WTC11 (cell line): ENCODE data around the gene RAPGEF2. TPM values are rescaled to one million over a fixed set of nuclear protein-coding genes. Genes with fewer than 3 reads are reported as not detected.
"Not testable (repeated sequence)": the region's sequence is repeated elsewhere in the genome, so short reads cannot be mapped to it uniquely, and the experiment has no call there.

Experiments used
- ATAC-seq: fragments of 200-7000 bp; cut with Tn5 transposase; 2 replicates; pipeline ENCODE4 v1.10.0; 2021; ENCODE audit warnings: mild to moderate bottlenecking, moderate library complexity
- CTCF ChIA-PET: fragments of 300-600 bp; sonication (Branson Sonifier 250); formaldehyde crosslinking; loops from one replicate; lab custom pipeline; 2021; ENCODE audit warnings: antibody characterized with exemption; lab: Charles Lee
- POLR2A ChIA-PET: fragments of 350-600 bp; sonication (Branson Sonifier 250); formaldehyde crosslinking; loops from one replicate; lab custom pipeline; 2021; ENCODE audit warnings: antibody characterized with exemption; lab: Charles Lee
- DNase-seq: peaks from one replicate; pipeline ENCODE4 v3.0.0; 2021; ENCODE audit warnings: low spot score
- H3K27ac Mint-ChIP-seq: 2 replicates; pipeline ENCODE4 v1.8.0; 2021; ENCODE audit warnings: mixed read lengths
- H3K27me3 Mint-ChIP-seq: 2 replicates; pipeline ENCODE4 v1.8.0; 2021; ENCODE audit warnings: low read depth, mild to moderate bottlenecking, moderate library complexity, mixed read lengths
- H3K36me3 Mint-ChIP-seq: 2 replicates; pipeline ENCODE4 v1.8.0; 2021; ENCODE audit warnings: mixed read lengths
- H3K4me1 Mint-ChIP-seq: 2 replicates; pipeline ENCODE4 v1.8.0; 2022; ENCODE audit warnings: mixed read lengths
- H3K4me3 Mint-ChIP-seq: 2 replicates; pipeline ENCODE4 v1.8.0; 2021; ENCODE audit warnings: mild to moderate bottlenecking, moderate library complexity, mixed read lengths
- H3K9me3 Mint-ChIP-seq: 2 replicates; pipeline ENCODE4 v1.8.0; 2021; ENCODE audit warnings: mixed read lengths
- ATF1 ChIP-seq: sonication (generic); formaldehyde crosslinking; IDR thresholded peaks from 2 replicates; pipeline ENCODE4 v1.8.1; 2023; ENCODE audit warnings: mild to moderate bottlenecking, moderate library complexity, missing genetic modification reagents
- E2F5 ChIP-seq: sonication (generic); formaldehyde crosslinking; IDR thresholded peaks from 2 replicates; pipeline ENCODE4 v1.8.1; 2022; ENCODE audit warnings: mild to moderate bottlenecking, moderate library complexity, missing genetic modification reagents
- EMX1 ChIP-seq: fragments of 250-450 bp; sonication (Bioruptor Pico); IDR thresholded peaks from 2 replicates; pipeline ENCODE4 v1.8.0; 2021; ENCODE audit warnings: mild to moderate bottlenecking
- ETV6 ChIP-seq: sonication (generic); formaldehyde crosslinking; IDR thresholded peaks from 2 replicates; pipeline ENCODE4 v1.8.1; 2022; ENCODE audit warnings: mild to moderate bottlenecking, missing genetic modification reagents
- FOXJ3 ChIP-seq: sonication (generic); formaldehyde crosslinking; IDR thresholded peaks from 2 replicates; pipeline ENCODE4 v1.9.0; 2021; ENCODE audit warnings: missing genetic modification reagents, mild to moderate bottlenecking, borderline replicate concordance
- FOXK1 ChIP-seq: sonication (generic); formaldehyde crosslinking; IDR thresholded peaks from 2 replicates; pipeline ENCODE4 v1.8.0; 2022; ENCODE audit warnings: mild to moderate bottlenecking, moderate library complexity, missing genetic modification reagents
- GTF2I ChIP-seq: fragments of 250-450 bp; sonication (Bioruptor Pico); conservative IDR thresholded peaks from 2 replicates; pipeline ENCODE4 v1.4.0; 2021; ENCODE audit warnings: mild to moderate bottlenecking
- KAT7 ChIP-seq: sonication (generic); formaldehyde crosslinking; IDR thresholded peaks from 2 replicates; pipeline ENCODE4 v1.8.1; 2023; ENCODE audit warnings: missing genetic modification reagents, mild to moderate bottlenecking, borderline replicate concordance
- NFATC4 ChIP-seq: fragments of 250-450 bp; sonication (Bioruptor Pico); IDR thresholded peaks from 2 replicates; pipeline ENCODE4 v1.9.0; 2021; ENCODE audit warnings: mild to moderate bottlenecking
- NFE2L1 ChIP-seq: sonication (generic); formaldehyde crosslinking; IDR thresholded peaks from 2 replicates; pipeline ENCODE4 v1.8.1; 2023; ENCODE audit warnings: missing genetic modification reagents
- NFYB ChIP-seq: sonication (generic); formaldehyde crosslinking; conservative IDR thresholded peaks from 2 replicates; pipeline ENCODE4 v1.8.0; 2022; ENCODE audit warnings: low read depth, missing genetic modification reagents
- NR1H2 ChIP-seq: sonication (generic); formaldehyde crosslinking; IDR thresholded peaks from 2 replicates; pipeline ENCODE4 v1.9.0; 2021; ENCODE audit warnings: mild to moderate bottlenecking, moderate library complexity, missing genetic modification reagents
- SMAD3 ChIP-seq: sonication (generic); formaldehyde crosslinking; IDR thresholded peaks from 2 replicates; pipeline ENCODE4 v1.8.0; 2022; ENCODE audit warnings: missing genetic modification reagents, mild to moderate bottlenecking, borderline replicate concordance
- TP53 ChIP-seq: sonication (generic); formaldehyde crosslinking; IDR thresholded peaks from 2 replicates; pipeline ENCODE4 v1.8.1; 2023; ENCODE audit warnings: mild to moderate bottlenecking, missing genetic modification reagents
- ZBTB43 ChIP-seq: sonication (generic); formaldehyde crosslinking; IDR thresholded peaks from 2 replicates; pipeline ENCODE4 v1.8.1; 2023; ENCODE audit warnings: mild to moderate bottlenecking, missing genetic modification reagents
- ZMAT4 ChIP-seq: fragments of 250-450 bp; sonication (Bioruptor Pico); IDR thresholded peaks from 2 replicates; pipeline ENCODE4 v1.9.0; 2021; ENCODE audit warnings: mild to moderate bottlenecking
- ZNF138 ChIP-seq: sonication (generic); formaldehyde crosslinking; conservative IDR thresholded peaks from 2 replicates; pipeline ENCODE4 v1.8.1; 2022; ENCODE audit warnings: mild to moderate bottlenecking, moderate library complexity, missing genetic modification reagents
- ZNF423 ChIP-seq: fragments of 250-450 bp; sonication (Bioruptor Pico); IDR thresholded peaks from 2 replicates; pipeline ENCODE4 v2.1.2; 2022; ENCODE audit warnings: mild to moderate bottlenecking, moderate library complexity
- ZNF532 ChIP-seq: fragments of 250-450 bp; sonication (Bioruptor Pico); IDR thresholded peaks from 2 replicates; pipeline ENCODE4 v1.9.0; 2021; ENCODE audit warnings: mild to moderate bottlenecking, borderline replicate concordance
- ZNF671 ChIP-seq: fragments of 250-450 bp; sonication (Bioruptor Pico); IDR thresholded peaks from 2 replicates; pipeline ENCODE4 v1.8.0; 2021; ENCODE audit warnings: mild to moderate bottlenecking
- total RNA-seq: library from RNA; stranded (reverse); gene quantifications from 3 replicates; pipeline ENCODE4 v1.2.3, GENCODE V29; 2021
- TF ChIP-seq, protein P1 (sequence below): fragments of 250-450 bp; sonication (Bioruptor Pico); IDR thresholded peaks from 2 replicates; pipeline ENCODE4 v2.1.2; 2022; ENCODE audit warnings: mild to moderate bottlenecking, moderate library complexity
- TF ChIP-seq, protein P2 (sequence below): sonication (generic); formaldehyde crosslinking; IDR thresholded peaks from 2 replicates; pipeline ENCODE4 v1.8.0; 2022; ENCODE audit warnings: mild to moderate bottlenecking, missing genetic modification reagents
- TF ChIP-seq, protein P3 (sequence below): sonication (generic); formaldehyde crosslinking; IDR thresholded peaks from 2 replicates; pipeline ENCODE4 v1.8.1; 2022; ENCODE audit warnings: missing genetic modification reagents, borderline replicate concordance

Gene RAPGEF2
- total RNA-seq, 1 experiment from 2014 or later, result 40.6 TPM

GRCh38 chr4:159250751-159251325 lies 148.0 kb downstream of the RAPGEF2 start (continued):
- TF ChIP-seq, protein P1, sequence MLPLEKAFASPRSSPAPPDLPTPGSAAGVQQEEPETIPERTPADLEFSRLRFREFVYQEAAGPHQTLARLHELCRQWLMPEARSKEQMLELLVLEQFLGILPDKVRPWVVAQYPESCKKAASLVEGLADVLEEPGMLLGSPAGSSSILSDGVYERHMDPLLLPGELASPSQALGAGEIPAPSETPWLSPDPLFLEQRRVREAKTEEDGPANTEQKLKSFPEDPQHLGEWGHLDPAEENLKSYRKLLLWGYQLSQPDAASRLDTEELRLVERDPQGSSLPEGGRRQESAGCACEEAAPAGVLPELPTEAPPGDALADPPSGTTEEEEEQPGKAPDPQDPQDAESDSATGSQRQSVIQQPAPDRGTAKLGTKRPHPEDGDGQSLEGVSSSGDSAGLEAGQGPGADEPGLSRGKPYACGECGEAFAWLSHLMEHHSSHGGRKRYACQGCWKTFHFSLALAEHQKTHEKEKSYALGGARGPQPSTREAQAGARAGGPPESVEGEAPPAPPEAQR (CRISPR knock-in tag), result no peak
- no peak for TF ChIP-seq ZMAT4 (CRISPR knock-in tag)
- no peak for TF ChIP-seq KAT7
- TF ChIP-seq NR1H2 (CRISPR knock-in tag), result no peak
- no peak for TF ChIP-seq FOXJ3 (CRISPR knock-in tag)
- no peak for TF ChIP-seq GTF2I (CRISPR knock-in tag)
- TF ChIP-seq, protein P2, sequence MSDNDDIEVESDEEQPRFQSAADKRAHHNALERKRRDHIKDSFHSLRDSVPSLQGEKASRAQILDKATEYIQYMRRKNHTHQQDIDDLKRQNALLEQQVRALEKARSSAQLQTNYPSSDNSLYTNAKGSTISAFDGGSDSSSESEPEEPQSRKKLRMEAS (CRISPR knock-in tag), result no peak
- TF ChIP-seq SMAD3 (CRISPR knock-in tag), result no peak

GRCh38 chr4:159251580-159251979 lies 148.7 kb downstream of the RAPGEF2 start:
- DNase-seq, ATAC-seq, H3K4me1 Mint-ChIP-seq, H3K27me3 Mint-ChIP-seq, POLR2A ChIA-PET, H3K4me3 Mint-ChIP-seq, CTCF ChIA-PET: not testable (repeated sequence)
- Mint-ChIP-seq H3K9me3 (peaks cover 20% of the 10 kb centered on the region), H3K27ac (peak overlapping the region; percentile 49; the same call in 1 of the 2 replicates), H3K36me3 (peaks cover 28% of the 10 kb centered on the region)
- TF ChIP-seq NFYB (CRISPR knock-in tag), result peak; percentile 36

DNA sequence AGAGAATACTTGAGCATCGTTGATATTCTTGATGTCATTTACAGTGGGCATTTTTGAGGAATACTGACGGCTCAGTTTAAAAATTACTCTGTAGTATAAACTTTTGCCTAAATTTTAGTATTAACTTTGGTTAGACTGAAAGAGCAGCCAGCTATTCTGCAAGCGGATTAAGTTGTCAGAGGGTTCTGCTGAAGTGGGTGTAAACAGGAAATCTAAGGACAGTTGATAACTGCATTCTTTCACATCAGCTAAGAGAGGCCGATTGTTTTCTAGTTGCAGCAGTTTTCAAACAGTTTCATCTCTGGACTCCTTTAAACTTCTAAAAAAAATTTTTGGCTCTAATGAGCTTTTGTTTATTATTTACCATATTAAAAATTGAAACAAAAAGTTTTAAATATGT lies 149.6 kb downstream of the RAPGEF2 start:
- Mint-ChIP-seq H3K4me1 (0 out of 2 replicates have a peak, but pooled peaks cover 4% of the 10 kb centered on the region), H3K27ac (no peak overlapping the region), H3K27me3 (no peaks in the 10 kb centered on the region), H3K36me3 (peaks cover 37% of the 10 kb centered on the region), H3K4me3 (no peak overlapping the region), H3K9me3 (peaks cover 29% of the 10 kb centered on the region)
- DNase-seq (no peak), ATAC-seq (no peak)
- ChIA-PET CTCF (no interaction called here), POLR2A (no interaction called here)
- TF ChIP-seq ZBTB43 (no peak), NFATC4 (CRISPR knock-in tag) (no peak), ZNF423 (CRISPR knock-in tag) (no peak), NR1H2 (CRISPR knock-in tag) (no peak), E2F5 (CRISPR knock-in tag) (no peak), ATF1 (no peak), NFE2L1 (CRISPR knock-in tag) (no peak), ZNF532 (CRISPR knock-in tag) (no peak), ETV6 (CRISPR knock-in tag) (no peak), FOXK1 (CRISPR knock-in tag) (no peak), ZNF671 (CRISPR knock-in tag) (no peak), ZNF138 (CRISPR knock-in tag) (no peak), EMX1 (CRISPR knock-in tag) (no peak), TP53 (CRISPR knock-in tag) (no peak)
- TF ChIP-seq, protein P3, sequence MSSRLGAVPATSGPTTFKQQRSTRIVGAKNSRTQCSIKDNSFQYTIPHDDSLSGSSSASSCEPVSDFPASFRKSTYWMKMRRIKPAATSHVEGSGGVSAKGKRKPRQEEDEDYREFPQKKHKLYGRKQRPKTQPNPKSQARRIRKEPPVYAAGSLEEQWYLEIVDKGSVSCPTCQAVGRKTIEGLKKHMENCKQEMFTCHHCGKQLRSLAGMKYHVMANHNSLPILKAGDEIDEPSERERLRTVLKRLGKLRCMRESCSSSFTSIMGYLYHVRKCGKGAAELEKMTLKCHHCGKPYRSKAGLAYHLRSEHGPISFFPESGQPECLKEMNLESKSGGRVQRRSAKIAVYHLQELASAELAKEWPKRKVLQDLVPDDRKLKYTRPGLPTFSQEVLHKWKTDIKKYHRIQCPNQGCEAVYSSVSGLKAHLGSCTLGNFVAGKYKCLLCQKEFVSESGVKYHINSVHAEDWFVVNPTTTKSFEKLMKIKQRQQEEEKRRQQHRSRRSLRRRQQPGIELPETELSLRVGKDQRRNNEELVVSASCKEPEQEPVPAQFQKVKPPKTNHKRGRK, result no peak
